ENCODE measurements around the gene DAB1. TPM values are rescaled to one million over a fixed set of nuclear protein-coding genes. Genes with fewer than 3 reads are reported as not detected.

DAB1 gene
- total and polyA plus RNA-seq, 2 of the 8 experiments (the other 6 are each of a cell fraction or from before 2014, with no cell fraction given): 4.4 to 11.8 TPM

DNA sequence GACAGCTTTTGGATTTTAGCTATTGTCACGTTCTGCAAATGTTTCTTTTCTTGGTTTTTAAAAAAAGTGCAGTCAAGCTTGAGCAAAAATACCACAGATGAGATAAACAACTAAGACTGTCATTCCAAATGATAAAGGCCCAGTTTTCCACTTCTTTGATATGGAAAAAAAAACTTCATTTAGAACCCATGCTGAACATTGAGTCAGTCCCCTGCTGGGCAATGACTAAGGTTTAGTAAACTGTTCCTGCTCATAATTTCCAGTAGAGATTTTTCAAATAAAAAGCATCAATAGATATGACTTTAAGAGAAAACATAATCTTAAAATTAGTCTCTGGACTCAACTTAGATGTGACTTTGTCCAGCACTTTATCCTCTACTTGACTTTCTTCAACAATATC lies 290.2 kb downstream of the DAB1 start:
- Histone ChIP-seq H2AFZ (ENCODE audit: low read length) (no peak overlapping the region), H2BK20ac (ENCODE audit: low read length) (no peak overlapping the region), H2BK120ac (replicated peaks; ENCODE audit: low read depth, low read length) (no peak overlapping the region), H4K91ac (replicated peaks; ENCODE audit: insufficient read length, low read length) (no peak overlapping the region), H2BK12ac (ENCODE audit: low read depth, low read length) (no peak overlapping the region), H3K18ac (ENCODE audit: extremely low read depth, low read length) (no peak overlapping the region), H2AK5ac (ENCODE audit: low read depth, low read length) (no peak overlapping the region), H2BK5ac (ENCODE audit: low read depth, low read length) (no peak overlapping the region), H3K4me1 (replicated peaks in 1 of 4; ENCODE audit: control insufficient read depth in 3 of 4, insufficient read depth in 4 of 4, low read length in 3 of 4) (peaks cover 0 to 3% (median 0%) of the 10 kb centered on the region in 4 experiments; a peak in 1 of 7 replicates), H3K23me2 (ENCODE audit: low read depth, low read length) (no peaks in the 10 kb centered on the region), H2BK15ac (ENCODE audit: low read length) (no peak overlapping the region), H3K4me3 (ENCODE audit: extremely low read depth in 1 of 4, insufficient read depth in 2 of 4, low read depth in 3 of 4, low read length in 4 of 4) (no peak overlapping the region), H4K5ac (ENCODE audit: insufficient read length, low read depth, low read length) (no peak overlapping the region), H3K36me3 (ENCODE audit: control insufficient read depth in 2 of 4, insufficient read depth in 4 of 4, low read length in 3 of 4) (no peaks in the 10 kb centered on the region), H3K79me2 (ENCODE audit: control insufficient read depth in 1 of 2, insufficient read depth in 2 of 2, low read length in 2 of 2) (no peaks in the 10 kb centered on the region), H3K23ac (ENCODE audit: insufficient read length) (no peak overlapping the region), H3K27me3 (replicated peaks in 1 of 4; ENCODE audit: control insufficient read depth in 3 of 4, extremely low read depth in 1 of 4, insufficient read depth in 3 of 4, low read length in 3 of 4) (no peaks in the 10 kb centered on the region), H3K14ac (ENCODE audit: insufficient read length) (no peak overlapping the region), H3K79me1 (ENCODE audit: low read depth, low read length) (no peaks in the 10 kb centered on the region), H3K4ac (replicated peaks; ENCODE audit: insufficient read length, low read depth, low read length) (no peak overlapping the region), H3K4me2 (ENCODE audit: insufficient read depth in 1 of 2, low read depth in 2 of 2, low read length in 2 of 2) (no peak overlapping the region), H3K27ac (ENCODE audit: low read depth, low read length) (no peak overlapping the region), H3K56ac (replicated peaks; ENCODE audit: insufficient read length, low read depth, low read length) (no peak overlapping the region), H3K9me3 (ENCODE audit: insufficient read depth in 2 of 2, low read depth in 1 of 2, low read length in 1 of 2) (no peaks in the 10 kb centered on the region), H4K20me1 (replicated peaks in 1 of 2; ENCODE audit: control insufficient read depth in 1 of 2, insufficient read depth in 2 of 2, low read length in 2 of 2) (no peaks in the 10 kb centered on the region), H4K8ac (ENCODE audit: extremely low read depth, insufficient read depth, low read length) (no peak overlapping the region), H3K9ac (replicated peaks in 1 of 4; ENCODE audit: extremely low read depth in 1 of 4, low read depth in 3 of 4, low read length in 3 of 4) (no peak overlapping the region)
- CTCF ChIA-PET (ENCODE audit: partially characterized antibody): no interaction called here
- DNase-seq (ENCODE audit: low read depth in 1 of 2, low spot score in 2 of 2) (no peak), FAIRE-seq (no peak)
- POLR2A ChIA-PET (ENCODE audit: partially characterized antibody): no interaction called here
- WGBS, 2 experiments (ENCODE audit: extremely low coverage in 1 of 2, insufficient coverage in 1 of 2, insufficient read length in 1 of 2, insufficient replicate concordance in 2 of 2, low coverage in 1 of 2, low lambda C conversion rate in 2 of 2, missing lambda C conversion rate in 1 of 2): 75% methylated on average over 1 of the region's 1 CpG; no CpG with 5 or more reads in 1 of the 2 experiments
- TF ChIP-seq POLR2A (IDR thresholded peaks at IDR 0.05; ENCODE audit: control extremely low read depth in 1 of 2, low read depth in 2 of 2, low read length in 2 of 2): no peak
- no peak for TF ChIP-seq KDM4A (IDR thresholded peaks at IDR 0.05; ENCODE audit: low read depth, low read length, severe bottlenecking)
- TF ChIP-seq JUN (IDR thresholded peaks at IDR 0.05; ENCODE audit: low read depth, low read length): no peak
- TF ChIP-seq POU5F1 (IDR thresholded peaks at IDR 0.05; ENCODE audit: low read depth, low read length): no peak

All from H1 (cell line).